Measurements from ENCODE around the gene RNU5D-1. TPM values are rescaled to one million over a fixed set of nuclear protein-coding genes. Genes with fewer than 3 reads are reported as not detected.
"Not testable (repeated sequence)": the region's sequence is repeated elsewhere in the genome, so short reads cannot be mapped to it uniquely, and the experiment has no call there.

Gene RNU5D-1
- polyA plus RNA-seq, 1 donor, result not detected

DNA sequence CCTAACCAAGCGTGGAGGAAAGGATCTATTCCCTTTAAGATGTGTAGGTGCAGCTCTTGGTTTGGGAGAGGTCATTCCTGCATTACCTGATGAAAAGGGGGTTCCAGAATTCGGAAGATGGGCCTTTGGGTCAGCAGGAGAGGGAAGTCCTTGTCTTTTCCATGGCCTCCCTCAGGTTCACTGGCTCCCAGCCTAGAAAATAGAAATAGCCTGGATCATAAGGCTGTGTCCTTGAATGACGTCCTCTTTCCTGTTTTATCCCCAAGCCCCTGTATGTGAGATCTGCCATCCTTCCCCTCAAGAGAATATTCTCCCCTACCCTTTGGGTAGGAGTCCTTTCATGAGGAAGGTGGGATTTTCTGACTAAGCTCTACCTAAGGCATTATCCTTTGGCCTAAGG is 29.9 kb upstream of the RNU5D-1 start:
- H3K4me1 ChIP-seq (ENCODE audit: control insufficient read depth, insufficient read depth, low read length), result no peaks in the 10 kb centered on the region
- H3K4me3 ChIP-seq (ENCODE audit: low read length), result no peak overlapping the region
- no peaks in the 10 kb centered on the region for H3K27me3 ChIP-seq (ENCODE audit: control insufficient read depth, insufficient read depth, low read length)
- no peak overlapping the region for H3K27ac ChIP-seq (ENCODE audit: low read length)
- H3K9me3 ChIP-seq (ENCODE audit: control insufficient read depth, low read depth, low read length), result no peaks in the 10 kb centered on the region
- WGBS (ENCODE audit: insufficient coverage, low lambda C conversion rate), result no CpG with 5 or more reads among the region's 3 CpGs
- peaks cover 51% of the 10 kb centered on the region for H3K36me3 ChIP-seq (ENCODE audit: control insufficient read depth, insufficient read depth, low read length)
- no peak for DNase-seq

GRCh38 chr1:44759077-44759476 is 28.1 kb upstream of the RNU5D-1 start:
- peaks cover 56% of the 10 kb centered on the region for H3K36me3 ChIP-seq (ENCODE audit: control insufficient read depth, insufficient read depth, low read length)
- H3K9me3 ChIP-seq (ENCODE audit: control insufficient read depth, low read depth, low read length), result no peaks in the 10 kb centered on the region
- H3K27ac ChIP-seq (ENCODE audit: low read length), result no peak overlapping the region
- no CpG with 5 or more reads among the region's 11 CpGs for WGBS (ENCODE audit: insufficient coverage, low lambda C conversion rate)
- no peak overlapping the region for H3K4me3 ChIP-seq (ENCODE audit: low read length)
- DNase-seq, result no peak
- H3K27me3 ChIP-seq (ENCODE audit: control insufficient read depth, insufficient read depth, low read length), result no peaks in the 10 kb centered on the region
- no peaks in the 10 kb centered on the region for H3K4me1 ChIP-seq (ENCODE audit: control insufficient read depth, insufficient read depth, low read length)

DNA sequence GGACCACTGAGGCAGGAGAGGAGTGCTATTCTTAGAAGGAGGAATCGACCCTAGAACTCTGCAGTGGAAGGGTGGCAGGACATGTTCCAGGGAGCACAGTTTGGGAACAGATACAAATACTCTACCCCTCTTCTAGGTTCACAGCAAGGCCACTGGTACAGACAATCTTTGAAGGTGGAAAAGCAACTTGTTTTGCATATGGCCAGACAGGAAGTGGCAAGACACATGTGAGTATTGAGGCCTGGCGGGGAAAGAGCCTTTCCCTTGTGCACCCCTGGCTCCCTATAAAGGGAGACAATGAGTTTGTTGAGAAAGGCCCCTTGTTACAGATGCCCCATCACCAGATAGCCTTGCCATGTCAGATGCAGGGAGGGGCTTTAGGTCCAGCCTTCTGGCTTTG is 26.4 kb upstream of the RNU5D-1 start:
- no peaks in the 10 kb centered on the region for H3K27me3 ChIP-seq (ENCODE audit: control insufficient read depth, insufficient read depth, low read length)
- WGBS (ENCODE audit: insufficient coverage, low lambda C conversion rate), result no CpG with 5 or more reads among the region's 2 CpGs
- no peak overlapping the region for H3K4me3 ChIP-seq (ENCODE audit: low read length)
- no peak overlapping the region for H3K27ac ChIP-seq (ENCODE audit: low read length)
- DNase-seq, result no peak
- no peaks in the 10 kb centered on the region for H3K9me3 ChIP-seq (ENCODE audit: control insufficient read depth, low read depth, low read length)
- H3K4me1 ChIP-seq (ENCODE audit: control insufficient read depth, insufficient read depth, low read length), result no peaks in the 10 kb centered on the region
- H3K36me3 ChIP-seq (ENCODE audit: control insufficient read depth, insufficient read depth, low read length), result peaks cover 48% of the 10 kb centered on the region

DNA sequence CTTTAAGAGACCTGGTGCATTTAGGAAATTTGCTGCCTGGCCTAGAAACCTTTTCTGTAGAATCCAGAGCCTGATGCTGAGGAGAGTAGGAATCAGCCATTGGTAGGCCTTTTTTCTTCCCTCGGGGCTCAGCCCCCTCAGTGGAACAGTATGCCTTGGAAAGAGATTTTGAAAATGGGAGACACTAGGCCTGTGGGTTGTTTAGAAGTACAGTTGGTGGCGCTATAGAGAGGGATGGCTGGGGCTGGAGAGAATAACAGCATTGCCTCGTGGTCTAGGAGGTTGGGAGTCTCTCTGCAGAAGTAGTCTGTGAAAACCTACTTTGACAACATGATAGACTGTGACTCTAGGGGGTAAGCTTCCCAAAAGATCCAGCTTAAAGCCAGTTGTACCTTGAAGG is 16.9 kb upstream of the RNU5D-1 start:
- no peaks in the 10 kb centered on the region for H3K9me3 ChIP-seq (ENCODE audit: control insufficient read depth, low read depth, low read length)
- DNase-seq, result no peak
- no peak overlapping the region for H3K27ac ChIP-seq (ENCODE audit: low read length)
- no peaks in the 10 kb centered on the region for H3K27me3 ChIP-seq (ENCODE audit: control insufficient read depth, insufficient read depth, low read length)
- H3K36me3 ChIP-seq (ENCODE audit: control insufficient read depth, insufficient read depth, low read length), result peaks cover 14% of the 10 kb centered on the region
- no peak overlapping the region for H3K4me3 ChIP-seq (ENCODE audit: low read length)
- H3K4me1 ChIP-seq (ENCODE audit: control insufficient read depth, insufficient read depth, low read length), result no peaks in the 10 kb centered on the region
- no CpG with 5 or more reads among the region's 3 CpGs for WGBS (ENCODE audit: insufficient coverage, low lambda C conversion rate)

- no peak for DNase-seq
- WGBS (ENCODE audit: insufficient coverage, low lambda C conversion rate), result no CpG with 5 or more reads among the region's 1 CpG
- Histone ChIP-seq H3K27ac (ENCODE audit: low read length) (no peak overlapping the region), H3K27me3 (ENCODE audit: control insufficient read depth, insufficient read depth, low read length) (no peaks in the 10 kb centered on the region), H3K36me3 (ENCODE audit: control insufficient read depth, insufficient read depth, low read length) (peaks cover 14% of the 10 kb centered on the region), H3K4me3 (ENCODE audit: low read length) (no peak overlapping the region), H3K4me1 (ENCODE audit: control insufficient read depth, insufficient read depth, low read length) (peaks cover 5% of the 10 kb centered on the region), H3K9me3 (ENCODE audit: control insufficient read depth, low read depth, low read length) (peaks cover 5% of the 10 kb centered on the region)
These were observed 12.2 kb upstream of the RNU5D-1 start for GRCh38 chr1:44743211-44743610.

GRCh38 chr1:44740179-44740617 is 9.2 kb upstream of the RNU5D-1 start:
- H3K4me3 ChIP-seq (ENCODE audit: low read length), result peak overlapping the region; percentile 59
- no CpG with 5 or more reads among the region's 14 CpGs for WGBS (ENCODE audit: insufficient coverage, low lambda C conversion rate)
- no peaks in the 10 kb centered on the region for H3K27me3 ChIP-seq (ENCODE audit: control insufficient read depth, insufficient read depth, low read length)
- peaks cover 4% of the 10 kb centered on the region for H3K36me3 ChIP-seq (ENCODE audit: control insufficient read depth, insufficient read depth, low read length)
- peaks cover 5% of the 10 kb centered on the region for H3K4me1 ChIP-seq (ENCODE audit: control insufficient read depth, insufficient read depth, low read length)
- no peak overlapping the region for H3K27ac ChIP-seq (ENCODE audit: low read length)
- DNase-seq, result no peak
- peaks cover 9% of the 10 kb centered on the region for H3K9me3 ChIP-seq (ENCODE audit: control insufficient read depth, low read depth, low read length)

- DNase-seq, result peak; percentile 98
- H3K9me3 ChIP-seq (ENCODE audit: control insufficient read depth, low read depth, low read length), result peaks cover 9% of the 10 kb centered on the region
- H3K4me1 ChIP-seq (ENCODE audit: control insufficient read depth, insufficient read depth, low read length), result peaks cover 5% of the 10 kb centered on the region
- H3K27ac ChIP-seq (ENCODE audit: low read length), result peak within 1 kb of the TSS; percentile 79
- no CpG with 5 or more reads among the region's 57 CpGs for WGBS (ENCODE audit: insufficient coverage, low lambda C conversion rate)
- H3K27me3 ChIP-seq (ENCODE audit: control insufficient read depth, insufficient read depth, low read length), result no peaks in the 10 kb centered on the region
- peak within 1 kb of the TSS; percentile 59 for H3K4me3 ChIP-seq (ENCODE audit: low read length)
- peaks cover 4% of the 10 kb centered on the region for H3K36me3 ChIP-seq (ENCODE audit: control insufficient read depth, insufficient read depth, low read length)
These were observed 8.6 kb upstream of the RNU5D-1 start, which contains the start of gene KIF2C for GRCh38 chr1:44739307-44740178. Gene KIF2C (plus strand): TSS chr1:44739837. CDS start chr1:44739933, 96 bp downstream.

DNA sequence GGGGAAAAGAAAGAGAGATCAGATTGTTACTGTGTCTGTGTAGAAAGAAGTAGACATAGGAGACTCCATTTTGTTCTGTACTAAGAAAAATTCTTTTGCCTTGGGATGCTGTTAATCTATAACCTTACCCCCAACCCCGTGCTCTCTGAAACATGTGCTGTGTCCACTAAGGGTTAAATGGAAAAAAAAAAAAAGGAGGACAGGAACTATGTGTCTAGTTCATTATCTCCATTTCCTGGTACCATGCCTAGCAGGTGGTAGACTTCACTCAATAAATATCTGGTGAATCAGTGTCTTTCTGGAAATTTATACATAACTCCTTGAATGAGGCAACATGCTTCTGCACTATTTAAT is 8.0 kb upstream of the RNU5D-1 start:
- WGBS (ENCODE audit: insufficient coverage, low lambda C conversion rate), result no CpG with 5 or more reads among the region's 1 CpG
- not testable (repeated sequence) for H3K27me3 ChIP-seq (ENCODE audit: control insufficient read depth, insufficient read depth, low read length); H3K4me1 ChIP-seq (ENCODE audit: control insufficient read depth, insufficient read depth, low read length); DNase-seq; H3K9me3 ChIP-seq (ENCODE audit: control insufficient read depth, low read depth, low read length); H3K36me3 ChIP-seq (ENCODE audit: control insufficient read depth, insufficient read depth, low read length)
- Histone ChIP-seq H3K4me3 (ENCODE audit: low read length) (peak overlapping the region; percentile 59), H3K27ac (ENCODE audit: low read length) (peak overlapping the region; percentile 79)

- no peak for DNase-seq
- H3K36me3 ChIP-seq (ENCODE audit: control insufficient read depth, insufficient read depth, low read length), result no peaks in the 10 kb centered on the region
- H3K9me3 ChIP-seq (ENCODE audit: control insufficient read depth, low read depth, low read length), result peaks cover 9% of the 10 kb centered on the region
- H3K4me3 ChIP-seq (ENCODE audit: low read length), result no peak overlapping the region
- H3K27me3 ChIP-seq (ENCODE audit: control insufficient read depth, insufficient read depth, low read length), result no peaks in the 10 kb centered on the region
- no peak overlapping the region for H3K27ac ChIP-seq (ENCODE audit: low read length)
- WGBS (ENCODE audit: insufficient coverage, low lambda C conversion rate), result 100% methylated on average over 1 of the region's 1 CpG
- H3K4me1 ChIP-seq (ENCODE audit: control insufficient read depth, insufficient read depth, low read length), result peaks cover 8% of the 10 kb centered on the region
These were observed 5.0 kb upstream of the RNU5D-1 start for GRCh38 chr1:44735992-44736391.

GRCh38 chr1:44733784-44734183 is 2.8 kb upstream of the RNU5D-1 start:
- H3K27me3 ChIP-seq (ENCODE audit: control insufficient read depth, insufficient read depth, low read length), result no peaks in the 10 kb centered on the region
- peaks cover 9% of the 10 kb centered on the region for H3K9me3 ChIP-seq (ENCODE audit: control insufficient read depth, low read depth, low read length)
- no peaks in the 10 kb centered on the region for H3K36me3 ChIP-seq (ENCODE audit: control insufficient read depth, insufficient read depth, low read length)
- WGBS (ENCODE audit: insufficient coverage, low lambda C conversion rate), result no CpG with 5 or more reads among the region's 1 CpG
- DNase-seq, result no peak
- H3K4me1 ChIP-seq (ENCODE audit: control insufficient read depth, insufficient read depth, low read length), result peaks cover 2% of the 10 kb centered on the region
- no peak overlapping the region for H3K27ac ChIP-seq (ENCODE audit: low read length)
- H3K4me3 ChIP-seq (ENCODE audit: low read length), result no peak overlapping the region

DNA sequence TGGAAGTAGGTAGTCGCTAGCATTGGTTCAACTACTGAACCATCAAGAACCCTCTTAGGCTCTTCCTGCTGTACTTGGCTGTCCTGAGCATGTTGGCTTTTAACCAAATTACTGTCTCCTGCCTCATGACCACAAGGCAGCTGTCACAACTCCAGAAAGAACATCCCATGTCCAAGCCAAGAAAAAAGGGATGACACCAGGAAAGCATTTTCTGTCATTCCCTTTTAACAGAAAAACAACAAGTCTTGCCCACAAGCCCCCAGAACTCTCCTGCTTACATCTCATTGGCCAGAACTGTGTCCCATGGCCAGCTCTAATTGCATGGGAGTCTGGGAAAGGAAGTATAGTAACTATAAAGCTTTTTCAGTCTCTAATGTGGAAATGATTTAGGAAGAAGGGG is 2.4 kb upstream of the RNU5D-1 start:
- H3K27ac ChIP-seq (ENCODE audit: low read length), result no peak overlapping the region
- H3K36me3 ChIP-seq (ENCODE audit: control insufficient read depth, insufficient read depth, low read length), result no peaks in the 10 kb centered on the region
- WGBS (ENCODE audit: insufficient coverage, low lambda C conversion rate), result no CpG with 5 or more reads among the region's 1 CpG
- peaks cover 5% of the 10 kb centered on the region for H3K9me3 ChIP-seq (ENCODE audit: control insufficient read depth, low read depth, low read length)
- DNase-seq, result peak in 1 of 2 donors; percentile 40
- H3K4me3 ChIP-seq (ENCODE audit: low read length), result no peak overlapping the region
- H3K27me3 ChIP-seq (ENCODE audit: control insufficient read depth, insufficient read depth, low read length), result no peaks in the 10 kb centered on the region
- H3K4me1 ChIP-seq (ENCODE audit: control insufficient read depth, insufficient read depth, low read length), result peaks cover 2% of the 10 kb centered on the region
